ENCODE measurements around the gene EFNA5. TPM values are rescaled to one million over a fixed set of nuclear protein-coding genes. Genes with fewer than 3 reads are reported as not detected.

The EFNA5 gene
- total and polyA plus RNA-seq, 7 donors: 0.32 to 5.4 (median 2.1) TPM

DNA sequence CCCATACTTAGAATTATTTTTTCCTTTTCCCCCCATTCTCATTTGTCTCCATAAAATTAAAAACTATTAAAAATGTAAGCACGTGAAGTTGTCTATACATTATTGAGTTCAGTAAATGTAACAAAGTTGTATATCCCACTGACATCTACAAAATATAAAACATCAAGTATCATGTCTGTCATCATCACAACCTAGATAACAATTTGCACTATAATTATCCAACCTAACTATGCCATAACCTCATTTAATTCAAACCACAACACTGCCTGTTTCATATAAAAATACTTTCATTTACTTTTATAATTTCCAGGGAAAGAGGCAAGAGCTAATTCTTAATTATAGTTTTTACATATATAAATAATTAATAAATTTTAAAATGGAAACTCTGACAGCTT is 9.1 kb downstream of the EFNA5 start:
- no peak for DNase-seq
- no peaks in the 10 kb centered on the region for H3K27me3 ChIP-seq (ENCODE audit: insufficient read depth in 3 of 3, low read length in 2 of 3)
- H3K36me3 ChIP-seq (ENCODE audit: insufficient read depth in 1 of 2, low read depth in 1 of 2): no peaks in the 10 kb centered on the region
- H3K9me3 ChIP-seq: no peaks in the 10 kb centered on the region
- 86 to 87% (median 87%) methylated on average over 1 of the region's 1 CpG for WGBS, 3 donors
- intact Hi-C loops (cut with DNase I): no loop called here
- no peak overlapping the region for H3K27ac ChIP-seq
- no peaks in the 10 kb centered on the region for H3K4me1 ChIP-seq
- no peak for ATAC-seq
- TF ChIP-seq, protein P1, sequence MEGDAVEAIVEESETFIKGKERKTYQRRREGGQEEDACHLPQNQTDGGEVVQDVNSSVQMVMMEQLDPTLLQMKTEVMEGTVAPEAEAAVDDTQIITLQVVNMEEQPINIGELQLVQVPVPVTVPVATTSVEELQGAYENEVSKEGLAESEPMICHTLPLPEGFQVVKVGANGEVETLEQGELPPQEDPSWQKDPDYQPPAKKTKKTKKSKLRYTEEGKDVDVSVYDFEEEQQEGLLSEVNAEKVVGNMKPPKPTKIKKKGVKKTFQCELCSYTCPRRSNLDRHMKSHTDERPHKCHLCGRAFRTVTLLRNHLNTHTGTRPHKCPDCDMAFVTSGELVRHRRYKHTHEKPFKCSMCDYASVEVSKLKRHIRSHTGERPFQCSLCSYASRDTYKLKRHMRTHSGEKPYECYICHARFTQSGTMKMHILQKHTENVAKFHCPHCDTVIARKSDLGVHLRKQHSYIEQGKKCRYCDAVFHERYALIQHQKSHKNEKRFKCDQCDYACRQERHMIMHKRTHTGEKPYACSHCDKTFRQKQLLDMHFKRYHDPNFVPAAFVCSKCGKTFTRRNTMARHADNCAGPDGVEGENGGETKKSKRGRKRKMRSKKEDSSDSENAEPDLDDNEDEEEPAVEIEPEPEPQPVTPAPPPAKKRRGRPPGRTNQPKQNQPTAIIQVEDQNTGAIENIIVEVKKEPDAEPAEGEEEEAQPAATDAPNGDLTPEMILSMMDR (IDR thresholded peaks at IDR 0.05): no peak
- no peak overlapping the region for H3K4me3 ChIP-seq

DNA sequence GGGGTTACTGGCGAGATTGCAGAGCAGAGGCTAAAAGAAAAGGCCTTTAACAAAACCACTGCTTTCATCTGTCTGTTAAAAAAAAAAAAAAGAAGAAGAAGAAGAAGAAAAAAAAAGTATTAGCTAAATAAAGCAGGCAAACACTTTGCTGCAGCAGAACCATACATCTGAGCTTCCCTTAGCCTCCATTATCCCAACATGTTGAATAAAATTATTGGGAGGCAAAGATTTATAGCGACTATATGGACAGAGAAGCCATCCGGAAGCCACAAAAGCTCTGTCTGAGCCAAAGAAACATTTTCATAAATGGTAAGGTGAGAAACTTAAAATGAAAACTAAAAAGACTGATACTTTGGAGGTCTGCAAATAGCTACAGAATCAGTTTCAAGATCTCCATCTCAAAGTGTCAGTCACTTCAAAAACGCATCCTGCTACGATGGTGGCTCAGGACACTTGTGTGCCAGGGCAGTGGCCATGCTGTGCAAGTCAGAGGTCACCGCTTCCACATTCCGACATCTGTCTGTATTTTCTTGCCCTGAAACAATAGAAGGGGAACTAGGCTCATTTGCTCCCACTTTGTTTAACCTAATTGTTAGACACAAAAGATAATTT is 9.6 kb downstream of the EFNA5 start:
- ATAC-seq (no peak), DNase-seq (no peak)
- TF ChIP-seq, protein P1 (IDR thresholded peaks at IDR 0.05): no peak
- H3K9me3 ChIP-seq: no peaks in the 10 kb centered on the region
- H3K27ac ChIP-seq: no peak overlapping the region
- H3K27me3 ChIP-seq (ENCODE audit: insufficient read depth in 3 of 3, low read length in 2 of 3): no peaks in the 10 kb centered on the region
- H3K4me1 ChIP-seq: no peaks in the 10 kb centered on the region
- intact Hi-C loops (cut with DNase I): no loop called here
- H3K4me3 ChIP-seq: no peak overlapping the region
- no peaks in the 10 kb centered on the region for H3K36me3 ChIP-seq (ENCODE audit: insufficient read depth in 1 of 2, low read depth in 1 of 2)
- WGBS, 3 donors: 89 to 92% (median 90%) methylated on average over 7 of the region's 7 CpGs

DNA sequence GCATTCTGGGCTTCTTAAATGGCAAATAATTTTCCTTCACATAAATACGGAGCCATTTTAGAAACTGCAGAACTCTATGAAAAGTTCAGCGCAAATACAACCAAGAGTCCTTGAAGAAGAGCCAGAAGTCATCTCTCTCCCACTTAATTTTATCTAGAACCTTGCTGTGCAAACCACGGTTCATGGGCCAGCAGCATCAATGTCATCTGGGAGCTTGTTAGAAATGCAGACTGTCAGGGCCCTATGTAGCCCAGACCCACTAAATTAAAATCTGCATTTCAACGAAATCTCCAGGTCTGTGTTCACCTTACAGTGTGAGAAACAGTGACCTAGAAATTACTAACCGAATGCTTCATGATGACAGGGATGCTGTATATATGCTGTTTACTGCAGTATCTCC is 12.2 kb downstream of the EFNA5 start:
- no peaks in the 10 kb centered on the region for H3K36me3 ChIP-seq (ENCODE audit: insufficient read depth in 1 of 2, low read depth in 1 of 2)
- no peaks in the 10 kb centered on the region for H3K9me3 ChIP-seq
- WGBS, 3 donors: 85 to 89% (median 88%) methylated on average over 5 of the region's 5 CpGs
- peaks cover 4% of the 10 kb centered on the region for H3K4me1 ChIP-seq
- H3K4me3 ChIP-seq: no peak overlapping the region
- TF ChIP-seq, protein P1 (IDR thresholded peaks at IDR 0.05): no peak
- DNase-seq (no peak), ATAC-seq (peak in 1 of 4 donors; percentile 22)
- no peaks in the 10 kb centered on the region for H3K27me3 ChIP-seq (ENCODE audit: insufficient read depth in 3 of 3, low read length in 2 of 3)
- H3K27ac ChIP-seq: no peak overlapping the region
- intact Hi-C loops (cut with DNase I): no loop called here

GRCh38 chr5:107655831-107656230 is 14.9 kb downstream of the EFNA5 start:
- no peak overlapping the region for H3K27ac ChIP-seq
- no peak for DNase-seq
- no peak overlapping the region for H3K4me3 ChIP-seq
- TF ChIP-seq, protein P1 (IDR thresholded peaks at IDR 0.05): no peak
- intact Hi-C loops (cut with DNase I): no loop called here
- peaks cover 4% of the 10 kb centered on the region for H3K4me1 ChIP-seq
- H3K36me3 ChIP-seq (ENCODE audit: insufficient read depth in 1 of 2, low read depth in 1 of 2): no peaks in the 10 kb centered on the region
- no peaks in the 10 kb centered on the region for H3K9me3 ChIP-seq
- no peak for ATAC-seq
- 70 to 81% (median 74%) methylated on average over 3 of the region's 3 CpGs for WGBS, 3 donors
- H3K27me3 ChIP-seq (ENCODE audit: insufficient read depth in 3 of 3, low read length in 2 of 3): no peaks in the 10 kb centered on the region

DNA sequence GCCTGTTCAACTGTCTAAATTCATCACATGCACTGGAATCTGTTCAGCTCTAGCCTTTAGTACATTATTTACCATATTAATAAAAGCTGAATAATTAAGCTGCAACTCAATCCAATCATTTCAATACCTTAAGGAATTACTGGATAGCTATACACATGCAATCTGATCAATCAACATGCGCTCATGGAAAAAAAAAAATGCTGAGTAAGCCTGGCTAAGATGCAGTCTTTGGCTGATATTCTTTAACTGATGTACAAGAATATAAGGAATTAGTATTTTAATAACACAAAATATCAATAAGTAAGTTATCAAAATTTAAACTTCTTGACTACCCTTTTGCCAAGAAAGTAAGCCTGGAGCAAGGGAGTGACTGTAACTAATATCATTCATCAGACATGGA is 15.9 kb downstream of the EFNA5 start:
- no peaks in the 10 kb centered on the region for H3K27me3 ChIP-seq (ENCODE audit: insufficient read depth in 3 of 3, low read length in 2 of 3)
- H3K9me3 ChIP-seq: no peaks in the 10 kb centered on the region
- no peak overlapping the region for H3K27ac ChIP-seq
- no peaks in the 10 kb centered on the region for H3K36me3 ChIP-seq (ENCODE audit: insufficient read depth in 1 of 2, low read depth in 1 of 2)
- no peak for DNase-seq
- H3K4me3 ChIP-seq: no peak overlapping the region
- peaks cover 4% of the 10 kb centered on the region for H3K4me1 ChIP-seq
- no peak for ATAC-seq
- 96 to 100% (median 97%) methylated on average over 1 of the region's 1 CpG for WGBS, 3 donors
- intact Hi-C loops (cut with DNase I): no loop called here
- TF ChIP-seq, protein P1 (IDR thresholded peaks at IDR 0.05): no peak

All from psoas muscle (tissue), 8 donors.